Right cardiac atrium (tissue), 5 donors: ENCODE data around the gene ANKRD29. TPM values are rescaled to one million over a fixed set of nuclear protein-coding genes. Genes with fewer than 3 reads are reported as not detected.

Source experiments
- ATAC-seq, 2 donors: fragments of 200-7000 bp; cut with Tn5 transposase; one replicate each; pipeline versions ENCODE4 v1.8.0 to v1.9.1; 2020; ENCODE audit warnings: moderate library complexity in 2 of 2, mild to moderate bottlenecking in 1 of 2
- DNase-seq, 3 donors: peaks; one replicate each; pipeline ENCODE4 v3.0.0-alpha.2; 2020
- H3K27ac ChIP-seq: one replicate; pipeline ENCODE4 v1.5.1; 2013; ENCODE audit warnings: mild to moderate bottlenecking, low read length, control low read depth, moderate library complexity
- H3K27me3 ChIP-seq: one replicate; pipeline ENCODE4 v1.6.1; 2013; ENCODE audit not compliant: control insufficient read depth, insufficient read depth
- H3K4me1 ChIP-seq: one replicate; pipeline ENCODE4 v1.6.1; 2013; ENCODE audit warnings: low read length; ENCODE audit not compliant: control insufficient read depth, insufficient read depth
- H3K4me3 ChIP-seq: one replicate; pipeline ENCODE4 v1.5.1; 2013; ENCODE audit warnings: low read length, control low read depth
- H3K9me3 ChIP-seq: one replicate; pipeline ENCODE4 v1.6.1; 2013; ENCODE audit warnings: low read length; ENCODE audit not compliant: control insufficient read depth
- WGBS: extraction: QIAGEN DNeasy Blood & Tissue Kit; methylation state at CpG from one replicate; pipeline ENCODE4 v1.1.7; 2013; 5-methylcytosine and 5-hydroxymethylcytosine counted together
- intact Hi-C, 4 donors: fragments of 100-400 bp; cut with DNase I; formaldehyde crosslinking; loops; one replicate each; pipeline versions ENCODE4 v1.11.0 to v1.14.0; 2022 to 2023
- polyA plus RNA-seq: library from polyadenylated mRNA; stranded (reverse); fragments of 200-250 nt; gene quantifications from one replicate; pipeline ENCODE4 v1.2.3, GENCODE V29; 2013
- total RNA-seq, 4 donors: library from RNA; stranded (reverse); fragmentation: NEBNext Ultra II Directional; extraction: Animal tissue kit (Norgen Biotek cat#: 25700); gene quantifications; one replicate each; pipeline ENCODE4 v1.2.1, GENCODE V29; 2021
- donor health status: healthy with polysubstance abuse.
- donor health status: DM: no; HTN: yes; CAD: no.
- donor health status: DM: no; HTN: no; CAD: no.
- donor health status: DM: no; HTN: yes; CAD: no; lungs with severe emphysema.
- donor health status: DM: yes; HTN: yes; CAD: no.

ANKRD29 gene
- total and polyA plus RNA-seq, 5 donors, result 3.1 to 3.9 (median 3.4) TPM

DNA sequence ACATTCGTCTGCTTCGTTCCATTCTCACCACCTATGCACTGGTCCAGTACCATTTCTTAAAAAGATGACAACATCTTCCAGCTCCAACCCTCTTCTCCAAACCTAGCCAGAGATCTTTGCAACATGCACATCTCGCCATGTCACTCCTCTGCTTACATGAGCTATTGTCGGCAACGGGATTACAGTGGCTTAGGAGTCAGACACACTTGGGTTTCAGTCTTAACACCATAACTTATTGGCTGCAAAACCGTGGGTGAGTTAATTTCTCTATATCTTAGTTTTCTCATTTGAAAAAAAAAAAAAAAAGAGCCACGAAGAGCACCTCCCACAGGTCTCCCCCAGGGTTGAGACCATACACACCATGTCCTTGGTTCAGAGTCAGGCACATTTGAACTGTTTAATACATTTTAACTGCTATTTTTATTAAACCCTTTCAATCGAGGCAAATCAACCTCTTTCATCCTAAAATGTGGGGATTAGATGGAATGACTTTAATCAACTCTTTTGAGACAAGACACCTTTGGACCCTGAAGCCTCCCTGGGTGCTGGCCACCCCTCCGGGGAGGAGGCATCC is 889 bp downstream of the ANKRD29 start:
- no peaks in the 10 kb centered on the region for H3K27me3 ChIP-seq
- ATAC-seq, result no peak
- 57% methylated on average over 9 of the region's 9 CpGs for WGBS

GRCh38 chr18:23658285-23658684 is 4.4 kb downstream of the ANKRD29 start:
- Histone ChIP-seq H3K4me1 (no peaks in the 10 kb centered on the region), H3K9me3 (no peaks in the 10 kb centered on the region), H3K4me3 (no peak overlapping the region), H3K27ac (no peak overlapping the region), H3K27me3 (no peaks in the 10 kb centered on the region)
- intact Hi-C loops, result no loop called here
- DNase-seq (no peak), ATAC-seq (no peak)
- 94% methylated on average over 5 of the region's 5 CpGs for WGBS

More for the DNA sequence above, 889 bp downstream of the ANKRD29 start:
- Histone ChIP-seq H3K4me1 (no peaks in the 10 kb centered on the region), H3K4me3 (peak overlapping the region; percentile 56), H3K9me3 (no peaks in the 10 kb centered on the region), H3K27ac (no peak overlapping the region)
- DNase-seq, result no peak
- intact Hi-C loops, result no loop called here

DNA sequence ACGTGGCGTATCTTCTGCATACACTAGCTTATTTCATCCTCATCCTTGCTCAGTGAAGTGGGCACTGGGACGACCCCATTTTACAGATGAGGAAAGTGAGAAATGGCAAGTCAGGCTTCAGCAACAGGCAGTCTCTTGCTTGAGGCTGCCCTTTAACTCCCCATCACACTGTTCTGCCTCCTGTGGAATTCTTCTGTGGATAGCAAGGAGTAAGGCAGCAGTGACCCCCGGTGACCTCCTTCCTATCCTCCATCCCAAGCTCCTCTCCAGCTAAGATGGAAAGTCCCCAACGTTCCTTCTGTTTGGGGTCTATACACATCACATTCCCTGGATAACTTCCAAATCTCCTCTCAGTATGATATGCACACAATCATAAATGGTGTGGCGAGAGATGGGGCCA is 10.5 kb downstream of the ANKRD29 start:
- ATAC-seq, result no peak
- intact Hi-C loops, result no loop called here
- Histone ChIP-seq H3K27me3 (no peaks in the 10 kb centered on the region), H3K4me3 (no peak overlapping the region), H3K9me3 (no peaks in the 10 kb centered on the region), H3K4me1 (peaks cover 2% of the 10 kb centered on the region), H3K27ac (no peak overlapping the region)
- 78% methylated on average over 6 of the region's 6 CpGs for WGBS
- no peak for DNase-seq

DNA sequence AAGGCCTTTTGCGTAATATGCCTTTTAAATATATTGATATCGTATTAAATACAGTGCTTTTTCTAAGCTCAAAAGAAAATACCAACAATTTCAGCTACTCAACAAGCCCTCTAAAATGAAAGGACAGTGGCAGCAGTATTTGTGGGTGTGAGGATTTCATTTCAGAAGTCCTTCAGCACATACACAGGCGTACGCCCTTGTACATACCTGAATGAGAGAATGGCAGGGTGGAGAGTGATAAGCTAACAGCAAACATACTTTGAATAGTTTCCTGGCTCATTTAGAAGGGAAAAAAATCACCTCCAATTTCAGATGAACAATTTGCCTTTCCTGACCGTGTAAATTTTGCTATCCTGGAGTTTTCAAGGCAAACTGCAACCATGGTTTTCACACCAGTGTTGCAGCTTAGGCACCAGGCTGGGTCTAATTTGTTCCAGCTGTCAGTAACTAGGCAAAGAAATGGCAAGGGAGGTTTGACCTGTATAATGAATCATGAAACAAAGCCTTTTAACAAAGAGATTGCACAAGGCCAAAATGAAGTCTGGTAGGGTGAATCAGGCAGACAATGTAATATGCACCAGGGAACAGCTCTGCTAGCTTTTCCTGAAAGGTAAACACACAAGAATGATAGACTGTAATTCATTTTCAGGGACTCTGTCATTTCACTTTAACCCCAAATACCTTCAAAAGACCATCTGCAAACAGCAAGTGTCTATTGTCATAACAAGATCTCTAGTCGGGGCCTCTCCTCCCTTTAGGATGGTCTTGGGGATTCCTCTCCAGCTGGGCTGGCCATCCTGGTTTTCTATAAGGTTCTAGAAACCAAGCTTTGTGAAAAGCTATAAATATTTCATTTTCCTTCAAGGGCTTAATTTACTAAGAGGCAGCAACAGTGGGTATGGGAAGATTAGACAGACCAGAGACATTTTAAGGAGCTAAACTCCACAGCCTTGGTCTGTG is 11.5 kb downstream of the ANKRD29 start:
- no peak for DNase-seq
- H3K27ac ChIP-seq, result peak overlapping the region; percentile 10
- intact Hi-C loops, result no loop called here
- no peak overlapping the region for H3K4me3 ChIP-seq
- no peaks in the 10 kb centered on the region for H3K9me3 ChIP-seq
- WGBS, result 81% methylated on average over 6 of the region's 6 CpGs
- H3K4me1 ChIP-seq, result peaks cover 2% of the 10 kb centered on the region
- ATAC-seq, result no peak
- H3K27me3 ChIP-seq, result no peaks in the 10 kb centered on the region

GRCh38 chr18:23648940-23649607 is 13.6 kb downstream of the ANKRD29 start:
- intact Hi-C loops, result no loop called here
- DNase-seq (no peak), ATAC-seq (no peak)
- no peaks in the 10 kb centered on the region for H3K27me3 ChIP-seq
- no peaks in the 10 kb centered on the region for H3K9me3 ChIP-seq
- no peak overlapping the region for H3K4me3 ChIP-seq
- no peak overlapping the region for H3K27ac ChIP-seq
- WGBS, result 58% methylated on average over 8 of the region's 8 CpGs
- H3K4me1 ChIP-seq, result peaks cover 2% of the 10 kb centered on the region

GRCh38 chr18:23648456-23648855 is 14.3 kb downstream of the ANKRD29 start:
- Histone ChIP-seq H3K27me3 (no peaks in the 10 kb centered on the region), H3K27ac (no peak overlapping the region), H3K9me3 (no peaks in the 10 kb centered on the region), H3K4me3 (no peak overlapping the region), H3K4me1 (peaks cover 2% of the 10 kb centered on the region)
- WGBS, result 66% methylated on average over 3 of the region's 3 CpGs
- intact Hi-C loops, result no loop called here
- no peak for DNase-seq
- ATAC-seq, result no peak

DNA sequence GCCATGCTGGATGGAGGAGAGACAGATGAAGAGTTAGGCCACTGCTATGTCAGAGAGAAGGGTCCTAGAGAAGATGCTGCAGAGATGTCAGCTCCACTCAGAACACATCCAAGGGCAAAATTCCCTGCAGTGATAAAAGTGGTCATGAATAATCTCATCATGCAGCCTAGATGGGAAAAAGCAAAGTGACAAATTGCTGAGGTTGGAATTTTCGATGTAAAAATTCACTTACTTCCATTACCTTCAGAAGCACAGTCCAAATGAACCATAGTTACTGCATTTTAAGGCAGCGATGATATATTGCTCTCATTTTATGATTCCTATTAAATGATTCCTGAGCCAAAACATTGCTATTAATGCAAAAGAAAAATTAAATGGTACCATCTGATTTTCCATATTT is 16.4 kb downstream of the ANKRD29 start:
- no peak for ATAC-seq
- Histone ChIP-seq H3K9me3 (no peaks in the 10 kb centered on the region), H3K27ac (no peak overlapping the region), H3K4me3 (no peak overlapping the region), H3K4me1 (peaks cover 2% of the 10 kb centered on the region), H3K27me3 (no peaks in the 10 kb centered on the region)
- no peak for DNase-seq
- intact Hi-C loops, result no loop called here
- 91% methylated on average over 2 of the region's 2 CpGs for WGBS

DNA sequence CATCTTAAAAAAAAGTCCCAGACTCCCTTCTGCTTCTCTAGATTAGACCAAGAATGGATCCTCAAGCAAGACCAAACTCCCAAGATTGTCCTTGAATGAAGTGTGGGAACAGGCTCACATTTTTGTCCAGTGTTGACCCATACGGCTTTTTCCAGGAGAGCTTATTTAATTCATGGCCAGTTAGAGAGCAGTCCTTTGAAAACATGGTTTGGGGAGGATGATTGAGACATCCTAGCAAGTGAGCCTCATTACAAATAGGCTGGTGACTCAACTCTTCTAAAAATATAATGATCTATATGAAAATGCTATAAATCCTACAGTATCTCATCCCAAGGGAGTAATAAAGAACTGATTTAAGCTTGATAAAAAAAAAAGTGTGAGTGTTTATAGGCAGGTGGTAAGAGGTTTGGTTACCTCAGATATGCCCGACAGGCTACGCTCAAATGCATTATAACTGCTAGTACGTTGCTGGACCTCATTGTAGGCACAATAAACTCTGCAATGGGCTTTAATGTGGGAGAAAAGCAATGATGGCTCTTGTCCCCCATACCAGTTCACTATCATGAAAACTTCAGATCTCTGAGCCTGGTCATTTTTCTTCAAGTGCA is 17.0 kb downstream of the ANKRD29 start:
- ATAC-seq (no peak), DNase-seq (no peak)
- Histone ChIP-seq H3K4me3 (no peak overlapping the region), H3K27me3 (no peaks in the 10 kb centered on the region), H3K9me3 (no peaks in the 10 kb centered on the region), H3K27ac (no peak overlapping the region), H3K4me1 (peaks cover 2% of the 10 kb centered on the region)
- intact Hi-C loops, result no loop called here
- WGBS, result 95% methylated on average over 4 of the region's 4 CpGs

DNA sequence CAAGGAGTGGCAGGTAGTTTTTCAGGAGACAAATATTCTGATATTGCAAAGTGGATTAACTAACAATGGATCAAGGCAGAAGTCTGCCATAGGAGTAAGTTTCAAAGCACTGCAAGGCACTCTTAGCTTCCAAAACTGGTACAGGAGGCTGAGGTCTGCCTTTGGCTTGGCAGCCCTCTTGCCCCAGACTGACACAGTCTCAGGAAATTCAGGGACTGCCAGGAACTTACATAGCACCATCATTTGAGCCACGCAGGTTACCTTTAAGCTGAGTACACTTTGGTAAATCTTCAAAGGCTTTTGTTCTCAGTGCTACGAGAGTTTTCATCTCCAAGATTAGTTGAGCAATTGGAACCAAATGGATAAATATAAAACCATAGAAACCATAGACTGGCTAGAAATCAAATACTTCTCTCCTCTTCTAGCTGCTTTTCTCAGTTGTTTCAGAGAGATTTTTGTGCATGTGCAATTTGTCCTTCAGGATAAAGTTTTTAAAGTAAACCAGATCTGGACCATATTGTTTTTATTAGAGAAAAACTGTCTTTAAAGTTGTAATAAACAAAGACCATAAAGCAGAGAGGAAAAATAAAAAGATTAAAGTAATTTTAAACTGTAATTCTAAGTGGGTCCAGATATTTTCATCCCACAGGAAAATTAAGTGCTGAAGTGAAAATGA is 18.8 kb downstream of the ANKRD29 start:
- peaks cover 2% of the 10 kb centered on the region for H3K4me1 ChIP-seq
- no peaks in the 10 kb centered on the region for H3K9me3 ChIP-seq
- ATAC-seq (no peak), DNase-seq (no peak)
- 80% methylated on average over 2 of the region's 2 CpGs for WGBS
- no peak overlapping the region for H3K4me3 ChIP-seq
- H3K27me3 ChIP-seq, result no peaks in the 10 kb centered on the region
- intact Hi-C loops, result no loop called here
- H3K27ac ChIP-seq, result no peak overlapping the region

DNA sequence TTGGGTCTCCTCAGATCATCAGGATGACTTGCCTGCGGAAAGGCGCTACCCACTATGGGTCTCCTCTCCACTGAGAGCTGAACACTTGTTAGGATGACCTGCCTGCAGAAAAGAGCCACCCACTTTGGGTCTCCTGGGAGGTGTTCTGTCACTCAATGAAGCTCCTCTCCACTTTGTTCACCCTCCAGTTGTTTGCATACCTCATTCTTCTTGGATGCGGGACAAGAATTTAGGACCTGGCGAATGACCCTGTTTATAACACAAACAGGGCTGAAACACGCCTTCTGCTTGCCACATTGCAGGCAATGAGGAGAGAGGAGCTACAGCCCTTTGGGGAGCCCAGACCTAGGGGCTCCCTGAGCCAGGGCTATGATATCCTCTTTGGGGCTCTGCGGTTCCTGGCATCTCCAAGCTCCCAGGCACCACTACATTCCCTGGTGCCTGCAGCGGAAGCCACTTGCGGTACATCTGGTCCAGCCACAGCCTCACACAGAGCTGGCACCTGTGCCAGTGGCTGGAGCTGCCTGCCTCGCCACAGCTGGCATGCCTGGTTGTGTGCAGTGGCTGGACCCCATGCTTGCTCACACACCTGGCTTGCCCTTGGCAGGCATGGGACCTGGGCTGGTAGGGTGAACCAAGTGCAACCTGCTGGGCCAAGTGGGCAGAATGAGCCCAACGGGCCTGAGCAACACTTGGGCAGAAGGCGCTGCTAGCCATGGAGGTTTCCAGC is 20.6 kb downstream of the ANKRD29 start:
- no peak overlapping the region for H3K27ac ChIP-seq
- no peak for DNase-seq
- intact Hi-C loops, result no loop called here
- ATAC-seq, result no peak
- no peaks in the 10 kb centered on the region for H3K27me3 ChIP-seq
- no peaks in the 10 kb centered on the region for H3K9me3 ChIP-seq
- H3K4me1 ChIP-seq, result no peaks in the 10 kb centered on the region
- H3K4me3 ChIP-seq, result no peak overlapping the region
- WGBS, result 96% methylated on average over 11 of the region's 11 CpGs
